Keratinocyte (primary cell): ENCODE measurements around the gene GPR39. TPM values are rescaled to one million over a fixed set of nuclear protein-coding genes. Genes with fewer than 3 reads are reported as not detected.

Experiments
- DNase-seq: peaks from one replicate; pipeline ENCODE4 v3.0.0-alpha.2; 2011; ENCODE audit warnings: low read depth, missing footprints, low spot score
- FAIRE-seq: peaks from 2 replicates; lab custom pipeline; 2011; peaks lifted over from hg19 to GRCh38; lab: Jason Lieb, UNC
- H2AFZ ChIP-seq: 2 replicates; pipeline ENCODE4 v1.6.0; 2012; ENCODE audit warnings: low read length, control low read depth, inconsistent platforms; ENCODE audit not compliant: control insufficient read depth
- H3K27ac ChIP-seq: 2 replicates; pipeline ENCODE4 v1.5.1; 2011; ENCODE audit warnings: low read length; ENCODE audit not compliant: control insufficient read depth, insufficient read depth
- H3K27me3 ChIP-seq: 3 replicates; pipeline ENCODE4 v1.6.0; 2011; ENCODE audit warnings: low read length; ENCODE audit not compliant: control insufficient read depth, insufficient read depth; ENCODE audit errors: extremely low read depth
- H3K36me3 ChIP-seq, 2 experiments: 2 replicates in 1 of 2; 3 replicates in 1 of 2; pipeline ENCODE4 v1.5.1; 2011; ENCODE audit warnings: low read length in 2 of 2, mild to moderate bottlenecking in 1 of 2; ENCODE audit not compliant: control insufficient read depth in 2 of 2, insufficient read depth in 2 of 2; ENCODE audit errors: extremely low read depth in 1 of 2
- H3K4me1 ChIP-seq: 3 replicates; pipeline ENCODE4 v1.5.1; 2011; ENCODE audit warnings: low read length; ENCODE audit not compliant: control insufficient read depth, insufficient read depth; ENCODE audit errors: extremely low read depth
- H3K4me2 ChIP-seq: 3 replicates; pipeline ENCODE4 v1.6.0; 2011; ENCODE audit warnings: low read depth, low read length; ENCODE audit not compliant: control insufficient read depth, insufficient read depth; ENCODE audit errors: extremely low read depth
- H3K4me3 ChIP-seq, 3 experiments: fragments of 200-600 bp in 1 of 3; sonication (generic) in 1 of 3; 2 replicates in 2 of 3; 3 replicates in 1 of 3; pipeline ENCODE4 v1.5.1; 2011 to 2016; ENCODE audit warnings: low read length in 3 of 3, mild to moderate bottlenecking in 3 of 3, control low read depth in 2 of 3, inconsistent platforms in 1 of 3, low read depth in 1 of 3, mixed read lengths in 1 of 3, mixed run types in 1 of 3, moderate library complexity in 1 of 3; ENCODE audit not compliant: control insufficient read depth in 2 of 3, insufficient read depth in 2 of 3; ENCODE audit errors: extremely low read depth in 1 of 3
- H3K79me2 ChIP-seq: 2 replicates; pipeline ENCODE4 v1.6.0; 2012; ENCODE audit warnings: low read length; ENCODE audit not compliant: control insufficient read depth, insufficient read depth
- H3K9ac ChIP-seq: 3 replicates; pipeline ENCODE4 v1.6.0; 2011; ENCODE audit warnings: low read length; ENCODE audit not compliant: control insufficient read depth, insufficient read depth; ENCODE audit errors: extremely low read depth
- H3K9me1 ChIP-seq: 3 replicates; pipeline ENCODE4 v1.6.0; 2011; ENCODE audit warnings: low read length; ENCODE audit not compliant: control insufficient read depth, insufficient read depth; ENCODE audit errors: extremely low read depth
- H3K9me3 ChIP-seq: 2 replicates; pipeline ENCODE4 v1.5.1; 2012; ENCODE audit warnings: low read depth, low read length; ENCODE audit not compliant: control insufficient read depth
- H4K20me1 ChIP-seq: 3 replicates; pipeline ENCODE4 v1.6.0; 2011; ENCODE audit warnings: low read length; ENCODE audit not compliant: control insufficient read depth, insufficient read depth; ENCODE audit errors: extremely low read depth
- EZH2 ChIP-seq: IDR thresholded peaks from one replicate; pipeline ENCODE4 v1.6.1; 2012; ENCODE audit warnings: inconsistent platforms, mild to moderate bottlenecking, low read length, moderate library complexity
- dilution Hi-C: fragments of 300-500 bp; cut with MboI; formaldehyde crosslinking; loops from one replicate; pipeline ENCODE4 v1.7.0; 2020; ENCODE audit warnings: low sequenced_read_pairs; ENCODE audit not compliant: extremely low pct_ligation_motif_present
- polyA plus RNA-seq, 5 experiments: library from polyadenylated mRNA; depleted of rRNA in 3 of 5; stranded (reverse) in 3 of 5; stranded (forward) in 1 of 5; unstranded in 1 of 5; fragments of >200 nt; gene quantifications; 1 replicate in 1 of 5; 2 replicates in 3 of 5; 3 replicates in 1 of 5; pipeline versions ENCODE4 v1.2.1 to v1.2.3, GENCODE V29; 2011 to 2012; ENCODE audit warnings: missing spikeins in 2 of 5, low read depth in 1 of 5, low replicate concordance in 1 of 5
- TF ChIP-seq, protein P1 (sequence below), 3 experiments: IDR thresholded peaks in 1 of 3; conservative IDR thresholded peaks in 1 of 3; optimal IDR thresholded peaks in 1 of 3; 2 replicates in 2 of 3; 3 replicates in 1 of 3; pipeline versions ENCODE3 to v1.5.1; 2011; ENCODE audit warnings: low read length in 3 of 3, mild to moderate bottlenecking in 3 of 3, moderate library complexity in 2 of 3, control low read depth in 1 of 3, inconsistent platforms in 1 of 3; ENCODE audit not compliant: insufficient read depth in 2 of 3; ENCODE audit errors: extremely low read depth in 1 of 3

GPR39 gene
- polyA plus RNA-seq, 1 donor (not counting 4 experiments of a cell fraction or from before 2014, with no cell fraction given): 4.7 TPM

- FAIRE-seq: peak; percentile 46
- Histone ChIP-seq H3K27me3 (no peaks in the 10 kb centered on the region), H3K4me1 (peaks cover 41% of the 10 kb centered on the region), H3K36me3 (no peaks in the 10 kb centered on the region), H3K4me3 (no peak overlapping the region), H4K20me1 (no peaks in the 10 kb centered on the region), H3K9ac (peak overlapping the region; percentile 52), H3K9me1 (no peaks in the 10 kb centered on the region), H3K4me2 (peak overlapping the region; percentile 45), H3K79me2 (no peaks in the 10 kb centered on the region), H3K27ac (peak overlapping the region; percentile 96), H2AFZ (no peak overlapping the region), H3K9me3 (no peaks in the 10 kb centered on the region)
- TF ChIP-seq, protein P1, sequence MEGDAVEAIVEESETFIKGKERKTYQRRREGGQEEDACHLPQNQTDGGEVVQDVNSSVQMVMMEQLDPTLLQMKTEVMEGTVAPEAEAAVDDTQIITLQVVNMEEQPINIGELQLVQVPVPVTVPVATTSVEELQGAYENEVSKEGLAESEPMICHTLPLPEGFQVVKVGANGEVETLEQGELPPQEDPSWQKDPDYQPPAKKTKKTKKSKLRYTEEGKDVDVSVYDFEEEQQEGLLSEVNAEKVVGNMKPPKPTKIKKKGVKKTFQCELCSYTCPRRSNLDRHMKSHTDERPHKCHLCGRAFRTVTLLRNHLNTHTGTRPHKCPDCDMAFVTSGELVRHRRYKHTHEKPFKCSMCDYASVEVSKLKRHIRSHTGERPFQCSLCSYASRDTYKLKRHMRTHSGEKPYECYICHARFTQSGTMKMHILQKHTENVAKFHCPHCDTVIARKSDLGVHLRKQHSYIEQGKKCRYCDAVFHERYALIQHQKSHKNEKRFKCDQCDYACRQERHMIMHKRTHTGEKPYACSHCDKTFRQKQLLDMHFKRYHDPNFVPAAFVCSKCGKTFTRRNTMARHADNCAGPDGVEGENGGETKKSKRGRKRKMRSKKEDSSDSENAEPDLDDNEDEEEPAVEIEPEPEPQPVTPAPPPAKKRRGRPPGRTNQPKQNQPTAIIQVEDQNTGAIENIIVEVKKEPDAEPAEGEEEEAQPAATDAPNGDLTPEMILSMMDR (optimal IDR thresholded peaks at IDR 0.05 in 1 of 3, IDR thresholded peaks at IDR 0.05 in 1 of 3, conservative IDR thresholded peaks at IDR 0.05 in 1 of 3; ENCODE audit: extremely low read depth in 1 of 3, insufficient read depth in 2 of 3, low read length in 3 of 3): no peak
- TF ChIP-seq EZH2: no peak
- DNase-seq: no peak
- dilution Hi-C loops: no loop called here
Observed at GRCh38 chr2:132437852-132438669, 21.5 kb downstream of the GPR39 start.

- no peaks in the 10 kb centered on the region for H3K9me1 ChIP-seq
- H3K9ac ChIP-seq: peak overlapping the region; percentile 65
- no peaks in the 10 kb centered on the region for H4K20me1 ChIP-seq
- H3K27ac ChIP-seq: peak overlapping the region; percentile 96
- DNase-seq (peak; percentile 93), FAIRE-seq (peak; percentile 96)
- peaks cover 41% of the 10 kb centered on the region for H3K4me1 ChIP-seq
- dilution Hi-C loops: no loop called here
- H3K36me3 ChIP-seq: no peaks in the 10 kb centered on the region
- H3K27me3 ChIP-seq: no peaks in the 10 kb centered on the region
- no peaks in the 10 kb centered on the region for H3K9me3 ChIP-seq
- TF ChIP-seq EZH2: no peak
- TF ChIP-seq, protein P1 (optimal IDR thresholded peaks at IDR 0.05 in 1 of 3, IDR thresholded peaks at IDR 0.05 in 1 of 3, conservative IDR thresholded peaks at IDR 0.05 in 1 of 3; ENCODE audit: extremely low read depth in 1 of 3, insufficient read depth in 2 of 3, low read length in 3 of 3): no peak
- peak overlapping the region; percentile 80 for H3K4me2 ChIP-seq
- H2AFZ ChIP-seq: peak overlapping the region; percentile 73
- peak overlapping the region in 1 of 3 experiments; percentile 16 for H3K4me3 ChIP-seq
- H3K79me2 ChIP-seq: no peaks in the 10 kb centered on the region
Observed at GRCh38 chr2:132438691-132439090, 22.1 kb downstream of the GPR39 start.
